Neural cell (in vitro differentiated cells): ENCODE data around the gene MICU1.

ENCODE experiments used
- EP300 ChIP-seq: fragments of 450-650 bp; conservative IDR thresholded peaks from 2 replicates; pipeline ENCODE4 v1.6.1; 2014; ENCODE audit warnings: antibody characterized with exemption, mild to moderate bottlenecking, moderate library complexity; ENCODE audit not compliant: poor library complexity, severe bottlenecking
- EZH2 ChIP-seq: fragments of 200-600, 300-800 bp; shearing (Covaris generic), sonication (generic); IDR thresholded peaks from 2 replicates; pipeline ENCODE4 v1.6.1; 2014; ENCODE audit warnings: antibody characterized with exemption, low read length, borderline replicate concordance, mild to moderate bottlenecking; ENCODE audit not compliant: insufficient read depth, poor library complexity, severe bottlenecking
- POLR2AphosphoS5 ChIP-seq: IDR thresholded peaks from 2 replicates; pipeline ENCODE4 v1.6.1; 2012
- TF ChIP-seq, protein P1 (sequence below): fragments of 450-650 bp; IDR thresholded peaks from 2 replicates; pipeline ENCODE4 v1.5.1; 2014; ENCODE audit warnings: antibody characterized with exemption, mild to moderate bottlenecking, moderate library complexity; ENCODE audit not compliant: poor library complexity, severe bottlenecking

DNA sequence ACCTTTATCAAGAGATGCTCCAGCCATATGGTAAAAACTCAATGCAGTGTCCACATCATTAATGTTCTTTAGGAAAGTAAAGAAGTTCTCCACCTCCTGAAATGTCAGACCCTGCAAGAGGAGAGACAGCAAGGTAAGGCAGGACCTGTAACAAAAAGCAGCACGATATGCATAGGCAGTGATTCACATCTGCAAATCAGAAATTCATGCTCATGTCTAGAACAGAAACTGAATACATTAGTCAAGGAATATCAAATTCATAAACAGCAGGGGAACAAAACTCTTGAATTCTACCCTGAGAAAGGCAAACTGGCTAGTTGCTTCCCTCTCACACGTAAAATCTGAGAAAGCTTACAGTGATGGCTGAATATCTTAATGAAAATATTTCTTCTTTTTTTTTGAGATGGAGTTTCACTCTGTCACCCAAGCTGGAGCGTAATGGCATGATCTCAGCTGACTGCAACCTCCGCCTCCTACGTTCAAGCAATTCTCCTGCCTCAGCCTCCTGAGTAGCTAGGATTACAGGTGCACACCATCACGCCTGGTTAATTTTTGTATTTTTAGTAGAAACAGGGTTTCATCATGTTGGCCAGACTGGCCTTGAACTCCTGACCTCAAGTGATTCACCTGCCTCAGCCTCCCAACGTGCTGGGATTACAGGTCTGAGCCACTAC lies 217.8 kb downstream of the MICU1 start:
- TF ChIP-seq, protein P1, sequence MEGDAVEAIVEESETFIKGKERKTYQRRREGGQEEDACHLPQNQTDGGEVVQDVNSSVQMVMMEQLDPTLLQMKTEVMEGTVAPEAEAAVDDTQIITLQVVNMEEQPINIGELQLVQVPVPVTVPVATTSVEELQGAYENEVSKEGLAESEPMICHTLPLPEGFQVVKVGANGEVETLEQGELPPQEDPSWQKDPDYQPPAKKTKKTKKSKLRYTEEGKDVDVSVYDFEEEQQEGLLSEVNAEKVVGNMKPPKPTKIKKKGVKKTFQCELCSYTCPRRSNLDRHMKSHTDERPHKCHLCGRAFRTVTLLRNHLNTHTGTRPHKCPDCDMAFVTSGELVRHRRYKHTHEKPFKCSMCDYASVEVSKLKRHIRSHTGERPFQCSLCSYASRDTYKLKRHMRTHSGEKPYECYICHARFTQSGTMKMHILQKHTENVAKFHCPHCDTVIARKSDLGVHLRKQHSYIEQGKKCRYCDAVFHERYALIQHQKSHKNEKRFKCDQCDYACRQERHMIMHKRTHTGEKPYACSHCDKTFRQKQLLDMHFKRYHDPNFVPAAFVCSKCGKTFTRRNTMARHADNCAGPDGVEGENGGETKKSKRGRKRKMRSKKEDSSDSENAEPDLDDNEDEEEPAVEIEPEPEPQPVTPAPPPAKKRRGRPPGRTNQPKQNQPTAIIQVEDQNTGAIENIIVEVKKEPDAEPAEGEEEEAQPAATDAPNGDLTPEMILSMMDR, result no peak
- TF ChIP-seq EZH2, result no peak
- no peak for TF ChIP-seq POLR2AphosphoS5
- TF ChIP-seq EP300, result no peak
